GM21423 (cell line): ENCODE data around the gene PHYHD1.

Experiments
- ATAC-seq: cut with Tn5 transposase; IDR thresholded peaks from one replicate; pipeline ENCODE4 v1.9.1; 2021; ENCODE audit warnings: mild to moderate bottlenecking, moderate library complexity; ENCODE audit not compliant: unreplicated experiment

PHYHD1 gene

GRCh38 chr9:128920381-128921058 is at the start of gene PHYHD1:
TSS of gene PHYHD1 (plus strand) at chr9:128920982. CDS start at chr9:128922324, 1,342 bp downstream.
- ATAC-seq: no peak

DNA sequence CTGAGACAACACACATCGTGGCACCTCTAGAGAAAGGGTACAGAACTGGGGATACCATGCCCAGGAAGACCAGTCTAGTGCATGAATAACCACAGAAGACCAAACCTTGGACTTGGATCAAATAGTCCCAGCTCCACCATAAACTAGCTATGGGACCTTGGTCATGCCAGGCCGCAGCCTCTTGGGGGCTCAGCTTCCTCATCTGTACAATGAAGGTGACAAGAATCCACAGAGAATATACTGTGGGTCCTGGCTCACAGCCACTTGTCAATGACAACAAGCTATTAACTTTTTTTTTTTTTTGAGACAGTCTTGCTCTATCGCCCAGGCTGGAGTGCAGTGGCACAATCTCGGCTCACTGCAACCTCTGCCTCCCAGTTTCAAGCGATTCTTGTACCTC is 42.9 kb upstream of the PHYHD1 start:
- ATAC-seq: no peak

DNA sequence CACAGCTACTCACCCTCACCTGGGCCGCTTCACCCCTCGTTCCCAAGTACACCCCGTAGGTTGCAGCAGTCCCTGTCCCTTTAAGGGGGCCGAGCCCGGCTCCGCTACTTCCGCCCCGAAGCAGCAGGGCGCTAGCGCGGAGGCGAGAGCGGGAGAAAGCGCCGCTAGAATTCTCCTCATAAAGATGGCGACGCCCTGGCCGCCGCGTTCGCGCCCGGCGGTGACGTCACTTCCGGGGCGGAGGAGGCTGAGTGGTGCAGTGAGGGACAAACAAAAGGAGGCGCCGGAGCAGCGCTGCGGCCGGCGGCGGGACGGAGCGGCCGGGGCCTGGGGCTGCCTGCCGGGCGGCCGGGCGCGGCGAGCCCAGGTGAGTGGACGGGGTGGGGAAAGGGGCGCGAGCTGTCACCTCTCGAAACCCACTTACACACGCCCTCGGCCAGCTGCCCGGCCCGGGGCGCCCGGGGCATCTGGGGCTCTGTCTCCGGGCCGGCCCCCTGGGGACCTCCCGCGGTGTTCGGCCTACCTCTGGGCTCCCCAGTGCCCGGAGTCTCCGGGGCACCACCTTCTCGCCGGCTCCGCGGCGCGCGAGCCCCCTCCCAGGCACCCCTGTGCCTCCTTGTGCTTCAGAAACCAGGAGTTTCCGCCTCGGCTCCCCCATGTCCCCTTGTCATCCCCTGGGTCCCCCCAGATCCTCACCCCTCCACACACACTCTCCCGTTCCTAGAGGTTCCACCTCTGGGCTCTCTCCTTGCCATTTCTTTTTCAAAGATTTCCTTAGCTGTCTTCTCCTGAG is 38.7 kb upstream of the PHYHD1 start, which contains the start of the genes KYAT1 and LRRC8A:
KYAT1 (minus strand) TSS at position 67 of the 793 bp plus-strand sequence. CDS start 36,545 bp downstream, outside the sequence.
LRRC8A (plus strand) TSS at position 250 of the 793 bp plus-strand sequence. CDS start 25,032 bp downstream, outside the sequence.
- ATAC-seq: peak; percentile 89

- no peak for ATAC-seq
These were observed 37.8 kb upstream of the PHYHD1 start for GRCh38 chr9:128882677-128883603.

DNA sequence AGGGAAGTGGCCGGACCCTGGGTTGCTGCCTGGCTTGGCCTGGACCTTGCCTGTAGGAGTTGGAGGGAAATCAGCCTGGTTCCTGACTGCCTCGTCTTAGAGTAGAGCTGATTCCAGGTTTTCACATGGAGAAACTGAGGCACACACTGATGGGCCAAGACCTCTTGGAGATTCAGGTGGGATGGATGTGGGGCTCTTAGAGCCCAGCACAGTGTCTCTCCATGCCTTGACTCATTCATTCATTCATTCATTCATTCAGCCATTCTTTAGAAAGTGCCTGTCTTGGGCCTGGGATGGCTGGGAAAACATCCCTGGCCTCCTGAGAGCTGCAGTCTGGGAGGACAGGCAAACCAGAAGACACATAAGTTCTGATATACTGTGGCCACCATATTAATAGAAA is 36.6 kb upstream of the PHYHD1 start:
- no peak for ATAC-seq

GRCh38 chr9:128885376-128885775 is 35.4 kb upstream of the PHYHD1 start:
- no peak for ATAC-seq

- ATAC-seq: no peak
These were observed 35.0 kb upstream of the PHYHD1 start for GRCh38 chr9:128885798-128886197.

GRCh38 chr9:128886211-128886891 is 34.4 kb upstream of the PHYHD1 start:
- ATAC-seq: no peak

GRCh38 chr9:128887049-128887448 is 33.7 kb upstream of the PHYHD1 start:
- no peak for ATAC-seq

GRCh38 chr9:128887914-128888350 is 32.9 kb upstream of the PHYHD1 start:
- no peak for ATAC-seq

GRCh38 chr9:128891321-128892220 is 29.2 kb upstream of the PHYHD1 start:
- no peak for ATAC-seq

GRCh38 chr9:128892221-128892921 is 28.4 kb upstream of the PHYHD1 start:
- no peak for ATAC-seq

- ATAC-seq: no peak
These were observed 27.4 kb upstream of the PHYHD1 start for GRCh38 chr9:128893354-128893753.

DNA sequence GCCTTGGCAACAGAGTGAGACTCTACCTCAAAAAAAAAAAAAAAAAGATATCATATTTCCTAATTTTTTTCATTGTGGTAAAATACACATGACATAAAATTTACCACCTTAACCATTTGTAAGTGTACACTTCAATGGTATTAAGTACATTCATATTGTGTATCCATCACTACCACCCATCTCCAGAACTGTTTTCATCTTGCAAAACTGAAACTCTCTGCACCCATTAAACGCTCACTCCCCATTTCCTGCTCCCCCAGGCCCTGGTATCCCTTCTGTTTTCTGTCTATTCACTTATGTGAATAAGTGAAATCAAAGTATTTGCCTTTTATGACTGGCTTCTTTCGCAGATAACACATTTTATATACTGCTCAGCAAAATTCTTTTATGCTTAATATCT is 26.0 kb upstream of the PHYHD1 start:
- no peak for ATAC-seq

GRCh38 chr9:128895556-128895955 is 25.2 kb upstream of the PHYHD1 start:
- ATAC-seq: no peak

DNA sequence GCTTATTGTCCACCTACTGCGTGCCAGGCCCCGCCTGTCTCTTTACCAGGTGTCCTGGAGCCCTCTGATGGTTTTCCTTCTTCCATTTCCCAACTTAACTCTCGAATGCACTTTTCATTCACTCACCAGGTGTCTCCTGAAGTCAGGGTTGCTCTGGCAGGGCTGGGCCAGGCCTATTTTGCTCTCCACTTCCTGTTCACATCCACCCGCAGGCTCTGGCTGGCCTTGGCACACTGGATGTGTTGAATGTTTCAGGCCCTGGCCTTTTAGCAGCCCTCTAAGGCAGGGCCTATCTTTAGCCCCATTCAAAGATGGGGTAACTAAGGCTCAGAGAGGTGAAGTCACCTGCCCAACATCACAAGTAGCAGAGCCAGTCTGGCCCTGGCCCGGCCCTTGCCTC is 22.4 kb upstream of the PHYHD1 start:
- no peak for ATAC-seq

DNA sequence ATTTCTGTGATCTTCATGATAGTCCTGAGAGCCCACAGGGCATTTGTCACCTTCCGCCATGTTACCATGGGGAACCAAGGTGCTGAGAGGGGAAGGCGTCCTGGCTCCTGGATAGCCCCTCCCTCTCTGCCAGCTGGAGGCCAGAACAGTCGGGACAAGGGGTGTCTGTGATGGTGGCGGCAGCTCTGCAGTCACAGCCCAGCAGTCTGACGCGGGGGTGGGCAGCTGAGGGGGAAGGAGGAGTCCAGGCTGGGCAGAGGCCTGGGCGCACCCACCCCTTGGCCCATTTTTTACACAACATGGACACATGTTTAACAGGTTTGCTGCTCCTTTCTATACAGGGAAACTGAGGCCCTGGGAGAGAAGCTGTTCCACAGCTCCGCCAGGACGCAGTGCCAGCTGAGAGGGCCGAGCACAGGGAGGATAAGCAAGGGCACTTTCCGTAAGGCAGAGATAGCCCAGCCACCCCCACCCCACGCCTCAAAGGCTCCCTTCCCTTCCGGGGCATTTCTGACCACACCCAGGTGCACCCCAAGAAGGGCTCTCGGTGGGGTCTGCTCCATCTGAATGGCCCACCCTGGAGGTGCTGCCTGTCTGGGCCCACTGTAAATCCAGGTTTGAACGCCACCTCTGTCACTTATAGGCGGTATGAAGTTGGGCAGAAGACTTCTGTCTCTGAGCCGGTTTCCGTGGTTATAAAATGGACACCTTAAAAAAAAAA is 21.8 kb upstream of the PHYHD1 start:
- no peak for ATAC-seq
